Activated naive CD4-positive, alpha-beta T cell treated with anti-CD3 and anti-CD28 coated beads, Interleukin-2, amount 50 U/mL, for 16 hours (primary cell): Measurements from ENCODE around the gene LRRC45.

Source experiments
- DNase-seq: peaks from one replicate; pipeline ENCODE4 v3.0.0-alpha.2; 2020

LRRC45 gene

GRCh38 chr17:82008258-82008940 lies 14.7 kb upstream of the LRRC45 start:
- no peak for DNase-seq

GRCh38 chr17:82008941-82009405 lies 14.1 kb upstream of the LRRC45 start:
- no peak for DNase-seq

GRCh38 chr17:82009413-82009812 lies 13.7 kb upstream of the LRRC45 start:
- no peak for DNase-seq

GRCh38 chr17:82010575-82011525 lies 12.3 kb upstream of the LRRC45 start:
- DNase-seq = no peak

- no peak for DNase-seq
Observed at GRCh38 chr17:82011617-82012187, 11.4 kb upstream of the LRRC45 start.

- DNase-seq = no peak
Observed at GRCh38 chr17:82012261-82012639, 10.9 kb upstream of the LRRC45 start.

GRCh38 chr17:82012640-82013295 lies 10.3 kb upstream of the LRRC45 start:
- DNase-seq = no peak

- no peak for DNase-seq
Observed at GRCh38 chr17:82013341-82013740, 9.8 kb upstream of the LRRC45 start.

GRCh38 chr17:82013772-82014321 lies 9.3 kb upstream of the LRRC45 start:
- no peak for DNase-seq

GRCh38 chr17:82014432-82014831 lies 8.7 kb upstream of the LRRC45 start:
- DNase-seq = no peak

- DNase-seq = no peak
Observed at GRCh38 chr17:82014971-82015310, 8.2 kb upstream of the LRRC45 start.

- no peak for DNase-seq
Observed at GRCh38 chr17:82015311-82015971, 7.7 kb upstream of the LRRC45 start.

- no peak for DNase-seq
Observed at GRCh38 chr17:82016061-82016874, 6.8 kb upstream of the LRRC45 start.

- DNase-seq = no peak
Observed at GRCh38 chr17:82016875-82017459, 6.1 kb upstream of the LRRC45 start.

GRCh38 chr17:82017612-82018151 lies 5.4 kb upstream of the LRRC45 start:
- no peak for DNase-seq

- no peak for DNase-seq
Observed at GRCh38 chr17:82018152-82018988, 4.7 kb upstream of the LRRC45 start.

- DNase-seq = no peak
Observed at GRCh38 chr17:82018989-82019689, 4.0 kb upstream of the LRRC45 start.

- DNase-seq = peak; percentile 69
Observed at GRCh38 chr17:82019690-82020571, 3.2 kb upstream of the LRRC45 start.
